ENCODE data around the gene ADAM11. TPM values are rescaled to one million over a fixed set of nuclear protein-coding genes. Genes with fewer than 3 reads are reported as not detected.
A peak's percentile ranks its signal among the peaks of the same experiment; 100 is the strongest.
"Not testable (repeated sequence)": the region's sequence is repeated elsewhere in the genome, so short reads cannot be mapped to it uniquely, and the experiment has no call there.

Gene ADAM11, protein sequence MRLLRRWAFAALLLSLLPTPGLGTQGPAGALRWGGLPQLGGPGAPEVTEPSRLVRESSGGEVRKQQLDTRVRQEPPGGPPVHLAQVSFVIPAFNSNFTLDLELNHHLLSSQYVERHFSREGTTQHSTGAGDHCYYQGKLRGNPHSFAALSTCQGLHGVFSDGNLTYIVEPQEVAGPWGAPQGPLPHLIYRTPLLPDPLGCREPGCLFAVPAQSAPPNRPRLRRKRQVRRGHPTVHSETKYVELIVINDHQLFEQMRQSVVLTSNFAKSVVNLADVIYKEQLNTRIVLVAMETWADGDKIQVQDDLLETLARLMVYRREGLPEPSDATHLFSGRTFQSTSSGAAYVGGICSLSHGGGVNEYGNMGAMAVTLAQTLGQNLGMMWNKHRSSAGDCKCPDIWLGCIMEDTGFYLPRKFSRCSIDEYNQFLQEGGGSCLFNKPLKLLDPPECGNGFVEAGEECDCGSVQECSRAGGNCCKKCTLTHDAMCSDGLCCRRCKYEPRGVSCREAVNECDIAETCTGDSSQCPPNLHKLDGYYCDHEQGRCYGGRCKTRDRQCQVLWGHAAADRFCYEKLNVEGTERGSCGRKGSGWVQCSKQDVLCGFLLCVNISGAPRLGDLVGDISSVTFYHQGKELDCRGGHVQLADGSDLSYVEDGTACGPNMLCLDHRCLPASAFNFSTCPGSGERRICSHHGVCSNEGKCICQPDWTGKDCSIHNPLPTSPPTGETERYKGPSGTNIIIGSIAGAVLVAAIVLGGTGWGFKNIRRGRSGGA
- polyA plus RNA-seq: not detected

DNA sequence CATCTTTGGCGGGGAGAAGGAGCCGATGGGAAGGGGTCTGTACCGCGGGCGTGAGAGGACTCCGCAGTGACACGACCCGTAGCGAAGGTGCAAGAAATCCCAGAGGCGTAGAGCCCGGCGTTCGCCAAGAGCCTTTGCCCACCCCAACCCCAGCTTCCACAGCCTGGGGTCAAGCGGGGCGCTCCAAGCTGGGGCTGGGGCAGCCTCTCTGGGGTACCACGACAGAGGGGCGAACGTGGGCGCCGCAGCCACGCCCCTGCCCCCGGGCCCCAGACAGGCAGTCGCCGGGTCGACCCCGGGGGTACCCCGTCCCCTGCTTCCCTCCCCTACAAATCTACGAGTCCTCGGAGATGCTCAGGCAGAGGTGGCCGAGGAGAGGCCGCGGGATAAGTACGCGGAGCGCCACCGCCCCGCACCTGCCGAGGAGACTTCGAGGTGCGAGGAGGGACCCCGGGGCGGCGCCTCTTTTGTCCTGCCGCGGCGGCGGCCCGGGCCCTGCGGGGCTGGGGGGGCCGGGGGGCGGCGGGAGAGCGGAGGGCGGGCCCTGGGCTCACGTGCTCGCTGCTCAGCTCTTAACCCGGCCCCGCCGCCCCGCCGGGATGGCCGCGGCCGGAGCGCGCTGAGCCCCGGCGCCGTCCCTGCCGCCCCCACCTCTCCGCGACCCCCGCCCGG lies at the start of gene ADAM11:
Gene ADAM11 (plus strand): TSS at position 575 of the 672 bp plus-strand sequence. CDS start 212 bp downstream, outside the sequence.
- peaks cover 0 to 2% of the 10 kb centered on the region in 2 donors for H3K4me1 Mint-ChIP-seq
- no peak for DNase-seq
- no peaks in the 10 kb centered on the region for H3K36me3 Mint-ChIP-seq
- H3K27me3 Mint-ChIP-seq (ENCODE audit: low read depth in 3 of 3): peaks cover 4 to 17% (median 10%) of the 10 kb centered on the region in 3 donors
- H3K27ac Mint-ChIP-seq: no peak within 1 kb of the TSS
- H3K4me3 Mint-ChIP-seq: peak within 1 kb of the TSS; percentile 60 to 74 (median 68)
- no peaks in the 10 kb centered on the region for H3K9me3 Mint-ChIP-seq

DNA sequence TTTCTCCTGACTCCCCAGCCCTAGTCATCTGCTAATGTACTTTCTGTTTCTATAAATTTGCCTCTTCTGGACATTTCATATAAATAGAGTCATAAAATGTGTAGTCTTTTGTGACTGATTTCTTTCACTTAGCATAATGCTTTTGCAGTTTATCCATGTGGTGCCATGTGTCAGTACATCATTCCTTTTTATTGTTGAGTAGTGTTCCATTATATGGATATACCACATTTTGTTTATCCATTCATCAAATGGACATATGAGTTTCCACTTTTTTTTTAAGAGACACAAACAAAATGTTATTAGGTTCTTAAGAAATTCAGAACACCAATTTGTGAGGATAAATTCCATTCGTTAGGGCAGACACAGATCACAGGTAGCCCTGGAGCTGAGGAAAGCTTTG lies 39.3 kb upstream of the ADAM11 start:
- no peaks in the 10 kb centered on the region for H3K9me3 Mint-ChIP-seq
- H3K4me1 Mint-ChIP-seq: no peaks in the 10 kb centered on the region
- no peak overlapping the region for H3K27ac Mint-ChIP-seq
- H3K27me3 Mint-ChIP-seq (ENCODE audit: low read depth in 3 of 3): no peaks in the 10 kb centered on the region
- H3K36me3 Mint-ChIP-seq: peaks cover 0 to 6% (median 3%) of the 10 kb centered on the region in 3 donors
- no peak for DNase-seq
- H3K4me3 Mint-ChIP-seq: no peak overlapping the region

DNA sequence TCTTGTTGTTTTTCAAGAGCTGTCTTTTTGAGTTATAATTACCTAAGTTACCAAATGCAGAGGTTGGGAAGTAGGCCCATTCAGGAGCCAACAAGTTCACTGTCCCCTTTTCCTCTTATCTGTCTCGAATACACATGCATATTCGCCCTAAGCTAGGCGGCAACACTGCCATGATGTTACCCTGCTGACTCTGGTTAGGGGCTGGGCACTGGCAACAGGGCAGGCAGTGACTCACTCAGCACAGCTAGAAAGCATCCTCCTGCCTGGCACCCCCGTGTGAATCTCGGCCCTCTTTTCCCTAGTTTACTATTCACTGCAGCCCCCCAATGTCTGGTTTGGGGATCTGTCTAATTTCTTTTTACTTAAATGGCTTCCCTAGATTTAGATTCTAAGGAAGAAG lies 36.5 kb upstream of the ADAM11 start:
- no peak for DNase-seq
- Mint-ChIP-seq H3K4me1 (no peaks in the 10 kb centered on the region), H3K4me3 (no peak overlapping the region), H3K27me3 (ENCODE audit: low read depth in 3 of 3) (no peaks in the 10 kb centered on the region), H3K27ac (no peak overlapping the region), H3K36me3 (peaks cover 0 to 9% (median 3%) of the 10 kb centered on the region in 3 donors), H3K9me3 (no peaks in the 10 kb centered on the region)

DNA sequence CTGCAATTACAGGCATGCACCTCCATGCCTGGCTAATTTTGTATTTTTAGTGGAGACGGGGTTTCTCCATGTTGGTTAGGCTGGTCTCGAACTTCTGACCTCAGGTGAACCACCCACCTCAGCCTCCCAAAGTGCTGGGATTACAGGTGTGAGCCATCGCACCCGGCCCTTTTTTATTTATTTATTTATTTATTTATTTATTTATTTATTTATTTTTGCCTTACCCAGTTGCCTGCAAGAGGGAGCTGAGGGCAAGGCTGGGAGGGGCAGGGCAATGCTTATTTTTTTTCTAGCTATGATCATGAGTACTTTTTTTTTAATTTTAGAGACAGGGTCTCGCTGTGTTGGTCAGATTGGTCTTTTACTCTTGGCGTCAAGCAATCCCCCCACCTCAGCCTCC lies 32.7 kb upstream of the ADAM11 start:
- H3K9me3 Mint-ChIP-seq; H3K27me3 Mint-ChIP-seq (ENCODE audit: low read depth in 3 of 3); H3K4me1 Mint-ChIP-seq; H3K27ac Mint-ChIP-seq; DNase-seq; H3K4me3 Mint-ChIP-seq: not testable (repeated sequence)
- peaks cover 0 to 16% (median 5%) of the 10 kb centered on the region in 3 donors for H3K36me3 Mint-ChIP-seq

DNA sequence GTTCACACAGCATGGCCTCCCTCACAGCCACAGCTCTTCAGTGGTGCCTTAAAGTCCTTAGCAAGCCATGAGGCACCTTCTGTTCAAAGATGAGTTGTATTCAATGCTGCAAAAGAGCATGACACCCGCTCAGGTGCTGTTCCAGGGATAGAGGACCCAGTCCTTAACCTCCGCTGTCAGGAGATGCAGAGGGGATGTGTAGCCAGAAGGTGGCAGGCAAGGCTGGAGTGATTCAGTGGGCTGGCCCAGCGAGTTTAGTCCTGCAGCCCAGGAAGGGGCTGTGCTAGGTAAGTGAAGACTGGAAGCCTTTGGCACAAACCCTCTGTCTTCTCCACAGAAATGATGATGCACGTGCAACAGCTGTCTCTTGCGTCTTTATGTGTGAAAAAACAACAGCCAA lies 25.0 kb upstream of the ADAM11 start:
- H3K4me1 Mint-ChIP-seq: no peaks in the 10 kb centered on the region
- H3K4me3 Mint-ChIP-seq: no peak overlapping the region
- no peak for DNase-seq
- H3K27ac Mint-ChIP-seq: no peak overlapping the region
- H3K9me3 Mint-ChIP-seq: no peaks in the 10 kb centered on the region
- H3K36me3 Mint-ChIP-seq: peaks cover 0 to 13% (median 5%) of the 10 kb centered on the region in 3 donors
- peaks cover 0 to 2% (median 0%) of the 10 kb centered on the region in 3 donors for H3K27me3 Mint-ChIP-seq (ENCODE audit: low read depth in 3 of 3)

DNA sequence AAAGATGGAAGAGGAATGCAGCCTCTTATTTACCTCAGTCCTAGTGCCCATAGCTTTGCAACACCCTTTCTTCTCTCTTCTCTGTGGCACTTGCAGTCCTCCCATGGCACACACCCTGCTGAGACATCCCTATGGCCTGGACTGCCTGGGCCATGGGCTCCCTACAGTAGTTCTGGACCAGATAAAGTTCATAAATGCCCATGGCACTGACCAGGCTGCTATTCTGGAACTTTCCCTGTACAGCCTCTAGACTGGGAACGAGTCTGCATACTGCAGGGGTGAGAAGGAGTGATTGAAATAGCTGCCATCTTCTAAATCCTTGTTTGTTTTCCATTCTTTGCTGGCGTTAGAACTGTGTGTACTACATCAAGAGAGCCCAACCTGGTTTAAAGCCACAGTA lies 24.5 kb upstream of the ADAM11 start:
- Mint-ChIP-seq H3K36me3 (peaks cover 0 to 13% (median 5%) of the 10 kb centered on the region in 3 donors), H3K27ac (no peak overlapping the region), H3K4me3 (no peak overlapping the region), H3K9me3 (no peaks in the 10 kb centered on the region), H3K27me3 (ENCODE audit: low read depth in 3 of 3) (peaks cover 0 to 2% (median 0%) of the 10 kb centered on the region in 3 donors), H3K4me1 (no peaks in the 10 kb centered on the region)
- no peak for DNase-seq

DNA sequence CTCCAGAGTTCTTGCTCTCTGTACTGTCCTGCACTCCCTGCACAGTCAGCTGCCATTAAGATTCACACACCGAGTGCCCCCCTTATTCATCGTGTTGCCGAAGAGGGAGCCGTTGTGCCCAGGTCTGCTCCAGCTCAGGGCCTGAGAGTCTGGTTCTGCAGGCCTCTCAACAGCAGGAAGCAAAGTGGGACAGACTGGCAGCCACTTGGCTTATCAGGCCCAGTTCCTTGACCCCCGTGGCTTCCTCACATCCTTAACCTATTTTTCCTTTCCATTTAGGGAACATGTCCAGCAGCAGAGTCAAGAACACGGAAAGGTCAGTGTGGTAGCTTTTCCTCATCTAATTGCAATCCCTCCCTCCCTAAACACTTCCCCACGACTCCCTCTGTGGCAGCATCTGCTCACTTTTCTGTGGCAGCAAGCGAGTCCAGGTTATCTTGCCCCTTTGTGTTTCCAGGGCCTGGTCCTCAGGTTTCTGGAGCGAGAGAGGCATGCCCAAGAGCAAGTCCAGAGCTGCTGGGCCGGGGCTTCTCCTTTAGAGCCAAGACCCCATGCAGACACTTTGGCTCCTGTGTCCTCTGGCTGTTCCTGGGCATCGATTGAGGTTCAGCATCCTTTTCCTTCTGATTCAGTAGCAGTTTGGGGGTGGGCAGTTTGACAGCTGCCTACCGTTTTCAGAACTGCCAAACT lies 22.1 kb upstream of the ADAM11 start:
- peaks cover 0 to 4% (median 0%) of the 10 kb centered on the region in 3 donors for H3K36me3 Mint-ChIP-seq
- H3K9me3 Mint-ChIP-seq: no peaks in the 10 kb centered on the region
- peaks cover 0 to 2% (median 0%) of the 10 kb centered on the region in 3 donors for H3K27me3 Mint-ChIP-seq (ENCODE audit: low read depth in 3 of 3)
- DNase-seq: no peak
- no peak overlapping the region for H3K4me3 Mint-ChIP-seq
- no peaks in the 10 kb centered on the region for H3K4me1 Mint-ChIP-seq
- no peak overlapping the region for H3K27ac Mint-ChIP-seq

DNA sequence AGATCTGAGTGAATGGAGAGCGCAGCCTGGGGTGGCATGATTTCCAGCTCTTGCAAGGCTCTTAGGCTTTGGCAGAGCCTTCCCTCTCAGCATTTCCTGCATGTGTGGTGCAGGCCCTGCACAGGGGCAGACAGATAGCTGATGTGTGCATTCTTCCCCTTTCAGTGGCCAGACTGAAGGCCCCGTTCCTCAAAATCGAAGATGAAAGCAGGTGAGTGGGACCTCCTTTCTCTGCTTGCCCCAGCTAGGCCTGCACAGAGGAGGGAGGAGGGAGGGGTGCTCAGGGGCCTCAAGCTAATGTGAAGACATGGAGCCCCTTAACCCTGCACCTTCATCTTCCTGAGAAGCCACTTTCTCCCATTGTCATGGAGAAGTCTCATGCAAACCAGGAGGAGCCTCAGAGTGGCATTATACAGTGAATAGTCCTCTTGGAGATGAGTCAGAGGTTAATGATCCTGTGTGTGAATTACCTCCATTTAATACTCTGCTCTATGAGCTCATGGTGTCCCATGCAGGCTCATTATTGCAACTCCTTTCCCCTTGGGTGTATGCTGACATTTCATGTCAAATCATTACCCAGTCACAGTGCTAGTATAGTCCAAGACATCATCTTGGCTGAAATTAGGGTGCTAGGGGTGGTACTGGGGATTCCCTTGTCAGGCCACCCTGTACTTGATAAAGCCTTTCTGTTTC lies 20.4 kb upstream of the ADAM11 start:
- H3K4me3 Mint-ChIP-seq: no peak overlapping the region
- H3K27ac Mint-ChIP-seq: peak overlapping the region in 1 of 6 donors; percentile 35
- H3K36me3 Mint-ChIP-seq: peaks cover 0 to 3% (median 0%) of the 10 kb centered on the region in 3 donors
- DNase-seq: no peak
- H3K4me1 Mint-ChIP-seq: no peaks in the 10 kb centered on the region
- no peaks in the 10 kb centered on the region for H3K9me3 Mint-ChIP-seq
- H3K27me3 Mint-ChIP-seq (ENCODE audit: low read depth in 3 of 3): peaks cover 0 to under 1% (median 0%) of the 10 kb centered on the region in 3 donors

DNA sequence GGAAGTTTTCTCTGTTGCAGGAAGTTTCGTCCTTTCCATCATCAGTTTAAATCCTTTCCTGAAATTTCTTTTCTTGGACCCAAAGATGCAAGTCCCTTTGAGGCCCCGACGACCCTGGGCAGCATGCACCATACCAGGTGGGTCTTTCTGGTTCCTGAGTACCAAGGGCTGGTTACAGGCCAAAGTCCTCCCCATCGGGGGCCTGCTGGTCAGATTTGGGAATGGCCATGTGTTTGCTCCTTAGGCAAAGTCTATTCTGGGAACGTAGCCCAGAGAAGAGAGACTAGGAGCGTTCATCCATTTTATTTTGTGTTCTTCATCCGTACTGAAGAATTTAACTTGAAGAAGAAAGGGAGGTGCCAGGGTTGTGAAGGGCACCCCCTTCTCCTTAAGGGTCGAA lies 17.5 kb upstream of the ADAM11 start:
- no peaks in the 10 kb centered on the region for H3K4me1 Mint-ChIP-seq
- H3K4me3 Mint-ChIP-seq: no peak overlapping the region
- no peaks in the 10 kb centered on the region for H3K36me3 Mint-ChIP-seq
- H3K27ac Mint-ChIP-seq: no peak overlapping the region
- no peak for DNase-seq
- H3K9me3 Mint-ChIP-seq: no peaks in the 10 kb centered on the region
- H3K27me3 Mint-ChIP-seq (ENCODE audit: low read depth in 3 of 3): no peaks in the 10 kb centered on the region

DNA sequence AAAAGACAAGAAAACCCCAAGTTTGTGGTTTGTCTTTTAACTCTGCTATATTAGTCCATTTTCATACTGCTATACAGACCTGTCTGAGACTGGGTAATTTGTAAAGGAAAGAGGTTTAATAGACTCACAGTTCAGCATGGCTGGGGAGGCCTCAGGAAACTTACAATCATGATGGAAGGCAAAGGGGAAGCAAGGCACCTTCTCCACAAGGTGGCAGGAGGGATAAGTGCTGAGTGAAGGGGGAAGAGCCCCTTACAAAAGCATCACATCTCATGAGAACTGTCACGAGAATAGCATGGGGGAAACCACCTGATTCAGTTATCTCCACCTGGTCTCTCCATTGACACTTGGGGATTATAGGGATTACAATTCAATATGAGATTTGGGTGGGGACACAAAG lies 13.5 kb upstream of the ADAM11 start:
- no peaks in the 10 kb centered on the region for H3K27me3 Mint-ChIP-seq (ENCODE audit: low read depth in 3 of 3)
- H3K27ac Mint-ChIP-seq: peak overlapping the region in 1 of 6 donors; percentile 3
- H3K36me3 Mint-ChIP-seq: peaks cover 0 to 4% (median 0%) of the 10 kb centered on the region in 3 donors
- H3K9me3 Mint-ChIP-seq: no peaks in the 10 kb centered on the region
- no peak overlapping the region for H3K4me3 Mint-ChIP-seq
- no peak for DNase-seq
- H3K4me1 Mint-ChIP-seq: no peaks in the 10 kb centered on the region

DNA sequence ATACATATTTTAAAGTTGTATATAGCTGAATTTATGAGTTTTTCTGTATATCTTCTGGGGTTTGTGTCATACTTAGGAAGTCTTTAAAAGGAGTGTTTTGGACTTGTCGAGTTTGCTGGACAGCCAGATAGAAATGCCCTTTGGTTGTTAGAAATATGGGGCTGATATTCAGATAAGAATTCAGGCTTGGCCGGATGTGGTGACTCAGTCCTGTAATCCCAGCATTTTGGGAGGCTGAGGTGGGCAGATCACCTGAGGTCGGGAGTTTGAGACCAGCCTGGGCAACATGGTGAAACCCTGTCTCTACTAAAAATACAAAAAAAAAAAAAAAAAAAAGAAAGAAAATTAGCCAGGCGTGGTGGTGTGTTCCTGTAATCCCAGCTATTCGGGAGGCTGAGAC lies 13.1 kb upstream of the ADAM11 start:
- H3K36me3 Mint-ChIP-seq; H3K27ac Mint-ChIP-seq; H3K4me3 Mint-ChIP-seq; H3K4me1 Mint-ChIP-seq; H3K27me3 Mint-ChIP-seq (ENCODE audit: low read depth in 3 of 3); DNase-seq; H3K9me3 Mint-ChIP-seq: not testable (repeated sequence)

DNA sequence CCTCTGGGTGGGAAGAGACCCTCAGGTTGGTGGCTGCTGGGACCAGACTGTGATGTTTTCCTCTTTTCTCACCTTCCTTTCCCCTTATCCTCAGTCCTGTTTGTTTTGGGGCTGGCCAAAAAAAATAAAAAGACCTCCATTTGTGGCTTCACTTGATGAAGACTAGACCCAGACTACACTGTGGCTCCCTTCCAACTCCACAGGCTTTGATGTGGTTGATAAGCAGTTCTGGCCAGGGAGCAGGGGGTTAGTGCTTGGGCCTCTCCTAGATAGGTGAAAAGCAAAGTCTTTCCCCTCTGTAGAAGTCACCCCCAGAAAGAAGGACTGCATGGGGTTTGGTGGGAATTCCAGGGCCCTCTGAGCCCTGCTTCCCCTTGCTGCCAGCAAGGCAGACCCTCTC lies 11.2 kb upstream of the ADAM11 start:
- H3K4me1 Mint-ChIP-seq: no peaks in the 10 kb centered on the region
- no peak overlapping the region for H3K27ac Mint-ChIP-seq
- peaks cover 0 to 1% (median 0%) of the 10 kb centered on the region in 3 donors for H3K27me3 Mint-ChIP-seq (ENCODE audit: low read depth in 3 of 3)

More for the DNA sequence above, 11.2 kb upstream of the ADAM11 start:
- peaks cover 0 to 11% (median 0%) of the 10 kb centered on the region in 3 donors for H3K36me3 Mint-ChIP-seq
- no peak overlapping the region for H3K4me3 Mint-ChIP-seq
- H3K9me3 Mint-ChIP-seq: no peaks in the 10 kb centered on the region
- DNase-seq: no peak
